Body of pancreas (tissue), 4 donors: ENCODE measurements around the gene DNMT3A. TPM values are rescaled to one million over a fixed set of nuclear protein-coding genes. Genes with fewer than 3 reads are reported as not detected.

Source experiments
- ATAC-seq: fragments of 150-250 bp; one replicate; pipeline ENCODE4 v1.9.1; 2016
- DNase-seq, 4 donors: peaks; one replicate each; pipeline ENCODE4 v3.0.0-alpha.2; 2019
- H3K27ac ChIP-seq, 4 donors: fragments of 200-600 bp; sonication (generic); 1 replicate in 3 of 4; 2 replicates in 1 of 4; pipeline versions ENCODE4 v1.5.1 to v1.6.1; 2016 to 2019; ENCODE audit warnings: mild to moderate bottlenecking in 1 of 4, mixed read lengths in 1 of 4, moderate library complexity in 1 of 4
- H3K27me3 ChIP-seq, 2 donors: fragments of 200-600 bp; sonication (generic); one replicate each; pipeline ENCODE4 v1.6.0; 2016; ENCODE audit warnings: mild to moderate bottlenecking in 1 of 2
- H3K36me3 ChIP-seq, 2 donors: fragments of 200-600 bp; sonication (generic); replicated peaks in 1 of 2; 2 replicates each; pipeline ENCODE4 v1.5.1; 2016; ENCODE audit warnings: low read depth in 2 of 2; ENCODE audit not compliant: insufficient read depth in 1 of 2
- H3K4me1 ChIP-seq: fragments of 200-600 bp; sonication (generic); one replicate; pipeline ENCODE4 v1.6.0; 2016
- H3K4me3 ChIP-seq, 2 donors: fragments of 200-600 bp; sonication (generic); 1 replicate in 1 of 2; 2 replicates in 1 of 2; pipeline ENCODE4 v1.5.1; 2016 to 2019
- H3K9me3 ChIP-seq, 3 donors: fragments of 200-600 bp; sonication (generic); 1 replicate in 2 of 3; 2 replicates in 1 of 3; pipeline ENCODE4 v1.5.1; 2016
- CTCF ChIP-seq, 7 experiments: fragments of 450-650 bp in 4 of 7; fragments of 200-600 bp in 3 of 7; sonication (generic) in 3 of 7; IDR thresholded peaks; one replicate each; pipeline ENCODE4 v1.5.1; 2016 to 2019; ENCODE audit warnings: antibody characterized with exemption in 7 of 7
- POLR2A ChIP-seq, 3 donors: fragments of 450-650 bp; IDR thresholded peaks; one replicate each; pipeline ENCODE4 v1.6.1; 2016; ENCODE audit warnings: antibody characterized with exemption in 3 of 3, mild to moderate bottlenecking in 2 of 3
- WGBS, 2 donors: methylation state at CpG; one replicate each; pipeline ENCODE4 v1.1.5; 2017; 5-methylcytosine and 5-hydroxymethylcytosine counted together
- intact Hi-C: fragments of 100-400 bp; cut with DNase I; formaldehyde crosslinking; loops from one replicate; pipeline ENCODE4 v1.15.1; 2023
- total RNA-seq, 2 donors: library from RNA; depleted of rRNA; stranded (reverse); fragments of >200 nt; gene quantifications; one replicate each; pipeline ENCODE4 v1.1.0, GENCODE V29; 2016

DNMT3A gene
- total RNA-seq, 2 donors from 2014 or later: 18.7 to 27.4 TPM

DNA sequence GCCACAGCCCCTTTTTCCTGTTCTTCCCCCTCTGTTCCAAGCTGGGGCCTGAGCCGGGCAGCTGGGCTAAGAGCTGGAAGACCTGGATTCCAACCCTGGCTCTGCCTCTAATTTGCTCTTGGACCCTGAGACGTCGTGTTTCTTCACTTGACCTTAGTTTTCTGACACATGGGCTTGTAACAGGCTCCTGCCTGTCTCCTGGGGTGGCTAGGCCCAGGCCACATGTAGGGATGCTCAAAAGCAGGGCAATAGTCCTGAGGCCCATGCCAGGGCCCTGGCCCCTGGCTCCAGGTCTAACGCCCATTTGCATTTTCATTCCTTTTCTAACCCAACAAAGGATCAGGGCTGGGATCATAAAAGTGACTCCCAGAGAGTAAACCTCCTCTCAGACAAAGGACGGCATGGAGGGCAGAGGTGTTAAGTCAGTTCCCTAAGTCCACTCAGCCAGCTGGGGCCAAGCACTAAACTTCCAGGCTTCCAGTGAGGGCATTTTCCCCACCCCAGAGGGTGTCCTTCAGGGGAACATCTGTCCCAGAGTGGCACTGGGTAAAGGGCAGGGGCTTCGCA lies 16.6 kb upstream of the DNMT3A start:
- no peak for DNase-seq
- no peak for ATAC-seq
- Histone ChIP-seq H3K4me1 (peaks cover 10% of the 10 kb centered on the region), H3K27ac (no peak overlapping the region), H3K4me3 (no peak overlapping the region), H3K27me3 (no peaks in the 10 kb centered on the region), H3K9me3 (no peaks in the 10 kb centered on the region), H3K36me3 (no peaks in the 10 kb centered on the region)
- intact Hi-C loops: no loop called here
- WGBS, 2 donors: 94 to 97% methylated on average over 5 to 6 of the region's 6 CpGs
- no peak for TF ChIP-seq POLR2A (IDR thresholded peaks at IDR 0.05)
- TF ChIP-seq CTCF (IDR thresholded peaks at IDR 0.05): no peak

DNA sequence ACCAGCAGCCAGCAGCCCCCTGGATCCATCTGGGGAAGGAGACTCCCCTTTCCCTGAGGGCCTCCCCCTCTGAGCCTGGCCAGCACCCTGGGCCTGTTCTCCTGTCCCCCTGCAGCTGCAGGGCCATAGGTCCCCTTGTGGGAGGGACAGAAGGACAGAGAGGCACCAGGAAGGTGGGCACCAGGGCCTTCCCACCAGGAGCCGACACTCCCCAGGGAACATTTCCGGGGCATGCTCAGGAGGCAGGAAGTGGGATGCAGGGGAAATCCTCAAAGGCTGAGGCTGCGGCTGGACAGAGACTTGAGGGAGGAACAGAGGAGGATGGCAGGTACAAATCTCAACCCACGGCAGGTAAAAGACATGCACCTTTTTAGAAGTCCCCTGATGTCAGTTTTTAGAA lies 14.4 kb upstream of the DNMT3A start:
- H3K27ac ChIP-seq: no peak overlapping the region
- no peaks in the 10 kb centered on the region for H3K9me3 ChIP-seq
- intact Hi-C loops: no loop called here
- 48 to 76% methylated on average over 4 of the region's 4 CpGs for WGBS, 2 donors
- DNase-seq: no peak
- H3K36me3 ChIP-seq: no peaks in the 10 kb centered on the region
- no peak overlapping the region for H3K4me3 ChIP-seq
- H3K4me1 ChIP-seq: no peaks in the 10 kb centered on the region
- ATAC-seq: no peak
- TF ChIP-seq CTCF (IDR thresholded peaks at IDR 0.05): no peak
- no peak for TF ChIP-seq POLR2A (IDR thresholded peaks at IDR 0.05)
- no peaks in the 10 kb centered on the region for H3K27me3 ChIP-seq

DNA sequence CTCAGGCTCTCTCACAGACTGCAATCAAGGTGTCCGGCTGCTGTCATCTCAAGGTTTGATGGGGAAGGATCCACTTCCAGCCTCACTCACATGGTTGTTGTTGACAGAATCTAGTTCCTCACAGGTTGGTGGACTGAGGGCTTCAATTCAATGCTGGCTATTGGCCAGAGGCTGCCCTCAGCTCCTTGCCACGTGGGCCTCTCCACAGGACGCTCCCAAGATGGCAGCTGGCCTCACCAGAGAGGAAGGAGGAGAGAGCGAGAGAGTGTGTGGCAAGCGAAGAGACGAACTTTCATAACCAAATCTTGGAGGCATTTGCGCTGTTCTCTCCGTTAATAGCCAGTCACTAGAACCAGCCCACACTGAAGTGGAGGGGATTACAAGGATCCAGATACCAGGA lies 13.5 kb upstream of the DNMT3A start:
- intact Hi-C loops: no loop called here
- Histone ChIP-seq H3K27ac (no peak overlapping the region), H3K36me3 (no peaks in the 10 kb centered on the region), H3K27me3 (no peaks in the 10 kb centered on the region), H3K9me3 (no peaks in the 10 kb centered on the region), H3K4me3 (no peak overlapping the region), H3K4me1 (no peaks in the 10 kb centered on the region)
- TF ChIP-seq CTCF (IDR thresholded peaks at IDR 0.05) (no peak), POLR2A (IDR thresholded peaks at IDR 0.05) (no peak)
- 89 to 90% methylated on average over 8 of the region's 8 CpGs for WGBS, 2 donors
- ATAC-seq: no peak
- no peak for DNase-seq

DNA sequence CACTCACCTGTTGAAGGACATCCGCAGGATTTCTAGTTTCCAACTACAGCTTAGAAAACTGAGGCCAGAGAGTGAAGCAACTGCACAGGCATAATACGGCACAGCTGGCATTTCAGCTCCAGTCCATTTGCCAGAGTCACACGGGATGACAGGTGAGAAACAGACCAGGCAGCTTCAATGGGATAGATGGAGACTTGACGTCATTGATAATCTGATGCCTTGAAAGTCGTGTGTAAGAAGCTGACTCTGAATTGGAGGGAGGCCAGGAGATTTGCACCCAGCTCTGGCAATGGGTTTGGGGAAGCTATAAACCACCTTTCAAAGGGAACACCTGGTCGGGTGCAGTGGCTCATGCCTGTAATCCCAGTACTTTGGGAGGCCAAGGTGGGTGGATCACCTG lies 12.4 kb upstream of the DNMT3A start:
- H3K4me3 ChIP-seq: no peak overlapping the region
- TF ChIP-seq CTCF (IDR thresholded peaks at IDR 0.05) (no peak), POLR2A (IDR thresholded peaks at IDR 0.05) (no peak)
- no peak for DNase-seq
- WGBS, 2 donors: 57 to 77% methylated on average over 4 to 6 of the region's 6 CpGs
- H3K4me1 ChIP-seq: no peaks in the 10 kb centered on the region
- no peak for ATAC-seq
- H3K27me3 ChIP-seq: no peaks in the 10 kb centered on the region
- no peaks in the 10 kb centered on the region for H3K36me3 ChIP-seq
- intact Hi-C loops: no loop called here
- H3K9me3 ChIP-seq: no peaks in the 10 kb centered on the region
- H3K27ac ChIP-seq: no peak overlapping the region

DNA sequence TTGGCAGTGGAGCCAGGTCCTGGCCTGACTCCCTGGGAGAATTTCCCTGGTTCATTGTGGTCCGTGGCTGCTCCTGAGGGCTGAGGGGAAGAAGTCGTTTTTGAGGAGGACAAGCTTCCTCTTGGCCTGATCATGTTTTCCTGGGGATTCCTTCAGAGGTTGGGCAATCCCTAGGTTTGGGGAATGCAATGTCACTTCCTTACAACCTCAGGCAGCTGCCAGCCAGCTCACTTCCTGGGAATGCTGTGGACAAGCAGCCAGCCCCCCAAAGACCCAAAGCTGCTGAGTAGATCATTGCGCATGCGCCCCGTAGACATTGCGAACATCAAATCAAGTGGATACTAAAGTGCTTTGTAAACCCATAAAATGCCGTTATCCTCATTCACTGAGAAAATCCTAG lies 7.7 kb upstream of the DNMT3A start:
- H3K27me3 ChIP-seq: no peaks in the 10 kb centered on the region
- no peaks in the 10 kb centered on the region for H3K9me3 ChIP-seq
- intact Hi-C loops: loop anchor here (10.0 kb wide), 1 partner anchor 175 kb away; no protein-coding TSS in a partner anchor
- WGBS, 2 donors: 69 to 82% methylated on average over 7 of the region's 7 CpGs
- ATAC-seq (no peak), DNase-seq (no peak)
- H3K4me3 ChIP-seq: no peak overlapping the region
- no peaks in the 10 kb centered on the region for H3K4me1 ChIP-seq
- H3K27ac ChIP-seq: no peak overlapping the region
- no peaks in the 10 kb centered on the region for H3K36me3 ChIP-seq
- TF ChIP-seq CTCF (IDR thresholded peaks at IDR 0.05) (no peak), POLR2A (IDR thresholded peaks at IDR 0.05) (no peak)
